KMS-11 (cell line): ENCODE measurements around the gene PLOD2.

Experiments
- H2AFZ ChIP-seq: fragments of 200-600 bp; sonication (generic); 2 replicates; pipeline ENCODE4 v1.6.1; 2016; ENCODE audit warnings: antibody characterized with exemption, mixed run types, low read depth
- H3K27ac ChIP-seq: fragments of 200-600 bp; sonication (generic); 2 replicates; pipeline ENCODE4 v1.6.1; 2016; ENCODE audit warnings: mild to moderate bottlenecking, mixed run types
- H3K27me3 ChIP-seq: fragments of 200-600 bp; sonication (generic); 2 replicates; pipeline ENCODE4 v1.6.1; 2017; ENCODE audit warnings: mild to moderate bottlenecking, low read depth, mixed run types, moderate library complexity; ENCODE audit not compliant: insufficient read depth
- H3K36me3 ChIP-seq: fragments of 200-600 bp; sonication (generic); 2 replicates; pipeline ENCODE4 v1.6.1; 2017; ENCODE audit warnings: mild to moderate bottlenecking, mixed run types; ENCODE audit not compliant: insufficient read depth
- H3K4me1 ChIP-seq: fragments of 200-600 bp; sonication (generic); 2 replicates; pipeline ENCODE4 v1.6.1; 2016; ENCODE audit warnings: mild to moderate bottlenecking, low read depth, mixed run types; ENCODE audit not compliant: poor library complexity, severe bottlenecking
- H3K4me2 ChIP-seq: fragments of 200-600 bp; sonication (generic); 2 replicates; pipeline ENCODE4 v1.7.0; 2016; ENCODE audit warnings: mild to moderate bottlenecking, mixed run types
- H3K4me3 ChIP-seq: fragments of 200-600 bp; sonication (generic); IDR thresholded peaks from 2 replicates; pipeline ENCODE4 v1.6.1; 2017; ENCODE audit warnings: low read depth, low read length, mixed read lengths; ENCODE audit not compliant: insufficient read depth
- H3K79me2 ChIP-seq: fragments of 200-600 bp; sonication (generic); 2 replicates; pipeline ENCODE4 v1.6.1; 2016; ENCODE audit warnings: low read depth, mixed run types; ENCODE audit not compliant: insufficient read depth
- H3K9ac ChIP-seq: fragments of 200-600 bp; sonication (generic); 2 replicates; pipeline ENCODE4 v1.6.1; 2016; ENCODE audit warnings: mild to moderate bottlenecking, mixed run types
- H4K20me1 ChIP-seq: fragments of 200-600 bp; sonication (generic); 2 replicates; pipeline ENCODE4 v1.6.1; 2016; ENCODE audit warnings: mild to moderate bottlenecking, mixed run types; ENCODE audit not compliant: insufficient read depth
- TF ChIP-seq, protein P1 (sequence below): fragments of 200-600 bp; sonication (generic); conservative IDR thresholded peaks from 2 replicates; pipeline ENCODE4 v1.6.1; 2017; ENCODE audit warnings: low read depth, mild to moderate bottlenecking, antibody characterized with exemption, low read length, moderate library complexity, mixed read lengths

PLOD2 gene

GRCh38 chr3:146165877-146166276, 4.9 kb upstream of the PLOD2 start:
- Histone ChIP-seq H3K9ac (no peak overlapping the region), H3K4me1 (no peaks in the 10 kb centered on the region), H4K20me1 (no peaks in the 10 kb centered on the region), H3K4me2 (no peak overlapping the region), H3K27me3 (no peaks in the 10 kb centered on the region), H3K27ac (no peak overlapping the region), H3K79me2 (no peaks in the 10 kb centered on the region), H3K4me3 (no peak overlapping the region), H2AFZ (no peak overlapping the region), H3K36me3 (no peaks in the 10 kb centered on the region)
- TF ChIP-seq, protein P1, sequence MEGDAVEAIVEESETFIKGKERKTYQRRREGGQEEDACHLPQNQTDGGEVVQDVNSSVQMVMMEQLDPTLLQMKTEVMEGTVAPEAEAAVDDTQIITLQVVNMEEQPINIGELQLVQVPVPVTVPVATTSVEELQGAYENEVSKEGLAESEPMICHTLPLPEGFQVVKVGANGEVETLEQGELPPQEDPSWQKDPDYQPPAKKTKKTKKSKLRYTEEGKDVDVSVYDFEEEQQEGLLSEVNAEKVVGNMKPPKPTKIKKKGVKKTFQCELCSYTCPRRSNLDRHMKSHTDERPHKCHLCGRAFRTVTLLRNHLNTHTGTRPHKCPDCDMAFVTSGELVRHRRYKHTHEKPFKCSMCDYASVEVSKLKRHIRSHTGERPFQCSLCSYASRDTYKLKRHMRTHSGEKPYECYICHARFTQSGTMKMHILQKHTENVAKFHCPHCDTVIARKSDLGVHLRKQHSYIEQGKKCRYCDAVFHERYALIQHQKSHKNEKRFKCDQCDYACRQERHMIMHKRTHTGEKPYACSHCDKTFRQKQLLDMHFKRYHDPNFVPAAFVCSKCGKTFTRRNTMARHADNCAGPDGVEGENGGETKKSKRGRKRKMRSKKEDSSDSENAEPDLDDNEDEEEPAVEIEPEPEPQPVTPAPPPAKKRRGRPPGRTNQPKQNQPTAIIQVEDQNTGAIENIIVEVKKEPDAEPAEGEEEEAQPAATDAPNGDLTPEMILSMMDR: no peak

GRCh38 chr3:146164971-146165769, 4.2 kb upstream of the PLOD2 start:
- Histone ChIP-seq H3K9ac (no peak overlapping the region), H3K36me3 (no peaks in the 10 kb centered on the region), H3K27me3 (no peaks in the 10 kb centered on the region), H3K27ac (no peak overlapping the region), H3K4me2 (no peak overlapping the region), H3K79me2 (no peaks in the 10 kb centered on the region), H2AFZ (no peak overlapping the region), H3K4me1 (no peaks in the 10 kb centered on the region), H4K20me1 (no peaks in the 10 kb centered on the region), H3K4me3 (no peak overlapping the region)
- TF ChIP-seq, protein P1: no peak

GRCh38 chr3:146164506-146164905, 3.5 kb upstream of the PLOD2 start:
- Histone ChIP-seq H3K27me3 (no peaks in the 10 kb centered on the region), H4K20me1 (no peaks in the 10 kb centered on the region), H3K4me1 (no peaks in the 10 kb centered on the region), H3K9ac (no peak overlapping the region), H3K4me3 (no peak overlapping the region), H3K4me2 (no peak overlapping the region), H2AFZ (no peak overlapping the region), H3K36me3 (no peaks in the 10 kb centered on the region), H3K27ac (no peak overlapping the region), H3K79me2 (no peaks in the 10 kb centered on the region)
- TF ChIP-seq, protein P1: no peak

- Histone ChIP-seq H3K4me3 (no peak overlapping the region), H4K20me1 (no peaks in the 10 kb centered on the region), H3K4me2 (no peak overlapping the region), H3K79me2 (no peaks in the 10 kb centered on the region), H3K36me3 (no peaks in the 10 kb centered on the region), H3K27ac (no peak overlapping the region), H3K9ac (no peak overlapping the region), H3K27me3 (no peaks in the 10 kb centered on the region), H3K4me1 (no peaks in the 10 kb centered on the region), H2AFZ (no peak overlapping the region)
- TF ChIP-seq, protein P1: no peak
Observed at GRCh38 chr3:146164071-146164470, 3.1 kb upstream of the PLOD2 start.
